Stimulated activated CD8-positive, alpha-beta memory T cell treated with anti-CD3 and anti-CD28 coated beads, Interleukin-4, amount 100 ng/mL, for 48 hours (primary cell): Measurements from ENCODE around the gene RAI1.
"Not testable (repeated sequence)": the region's sequence is repeated elsewhere in the genome, so short reads cannot be mapped to it uniquely, and the experiment has no call there.

Source experiments
- DNase-seq: peaks from one replicate; pipeline ENCODE4 v3.0.0-alpha.2; 2020

RAI1 gene

DNA sequence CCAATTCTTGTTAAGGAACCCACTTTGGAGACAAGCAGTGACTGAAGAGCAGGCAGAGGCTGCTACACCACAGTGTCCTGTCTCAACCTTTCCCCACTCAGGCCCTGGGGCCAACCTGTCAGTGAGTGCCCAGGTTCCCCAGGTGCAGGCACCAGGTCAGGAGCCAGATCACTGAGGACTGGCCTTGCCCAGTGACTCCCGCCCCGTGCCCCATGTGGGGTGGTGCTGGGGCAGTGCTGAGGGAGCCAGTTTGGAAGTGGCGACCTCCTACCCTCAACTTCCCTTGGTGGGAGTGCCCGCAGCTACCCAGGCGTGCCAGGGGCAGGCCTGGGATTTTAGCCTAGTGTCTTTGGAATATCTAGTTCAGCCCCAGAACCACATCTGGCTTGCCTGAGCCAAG lies 126.2 kb downstream of the RAI1 start:
- DNase-seq = no peak

DNA sequence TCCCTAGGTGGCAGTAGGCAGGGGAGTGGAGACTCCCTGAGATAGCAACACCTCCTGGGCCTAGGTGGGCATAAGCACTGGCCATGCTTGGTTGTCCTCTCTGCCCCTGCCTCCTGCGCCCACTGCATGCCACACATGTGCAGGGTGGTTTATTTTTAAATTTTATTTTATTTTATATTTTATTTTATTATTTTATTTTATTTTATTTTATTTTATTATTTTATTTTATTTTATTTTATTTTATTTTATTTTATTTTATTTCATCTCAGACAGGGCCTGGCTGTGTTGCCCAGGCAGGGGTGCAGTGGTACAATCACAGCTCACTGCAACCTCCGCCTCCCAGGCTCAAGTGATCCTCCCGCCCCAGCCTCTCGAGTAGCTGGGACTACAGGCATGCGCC lies 126.9 kb downstream of the RAI1 start:
- not testable (repeated sequence) for DNase-seq

DNA sequence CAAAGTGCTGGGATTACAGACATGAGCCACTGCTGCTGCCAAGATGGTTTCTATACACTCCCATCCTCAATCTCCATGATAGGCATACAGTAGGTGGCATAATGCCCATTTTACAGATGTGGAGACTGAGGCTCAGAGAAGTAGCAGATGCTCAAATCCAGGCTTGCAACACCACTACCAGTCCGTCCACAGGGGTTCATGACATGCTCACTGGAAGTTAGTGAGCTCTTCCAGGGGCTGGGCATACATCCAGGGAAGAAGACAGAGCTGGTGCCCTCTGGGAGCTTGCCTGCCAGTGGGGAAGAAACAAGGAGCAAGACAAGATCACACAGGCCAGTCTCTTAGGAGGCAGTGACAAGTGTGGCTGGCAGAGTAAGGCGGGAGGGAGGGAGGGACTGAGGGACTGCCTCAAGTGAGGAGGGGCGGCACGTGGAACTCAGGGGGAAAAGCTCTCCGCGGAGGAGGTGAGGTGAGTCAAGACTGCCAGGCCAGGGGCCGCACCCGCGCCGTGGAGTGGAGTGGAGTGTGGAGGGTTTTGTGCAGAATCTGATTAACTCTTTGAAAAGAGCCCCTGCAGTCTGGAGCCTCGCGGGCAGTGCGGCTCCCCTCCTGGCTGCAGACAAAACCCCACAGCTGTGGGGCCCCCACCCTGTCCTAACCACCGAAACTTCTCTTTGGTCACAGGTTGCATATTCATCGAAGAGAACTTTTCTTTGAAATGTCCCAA lies 127.6 kb downstream of the RAI1 start:
- DNase-seq = peak; percentile 56

DNA sequence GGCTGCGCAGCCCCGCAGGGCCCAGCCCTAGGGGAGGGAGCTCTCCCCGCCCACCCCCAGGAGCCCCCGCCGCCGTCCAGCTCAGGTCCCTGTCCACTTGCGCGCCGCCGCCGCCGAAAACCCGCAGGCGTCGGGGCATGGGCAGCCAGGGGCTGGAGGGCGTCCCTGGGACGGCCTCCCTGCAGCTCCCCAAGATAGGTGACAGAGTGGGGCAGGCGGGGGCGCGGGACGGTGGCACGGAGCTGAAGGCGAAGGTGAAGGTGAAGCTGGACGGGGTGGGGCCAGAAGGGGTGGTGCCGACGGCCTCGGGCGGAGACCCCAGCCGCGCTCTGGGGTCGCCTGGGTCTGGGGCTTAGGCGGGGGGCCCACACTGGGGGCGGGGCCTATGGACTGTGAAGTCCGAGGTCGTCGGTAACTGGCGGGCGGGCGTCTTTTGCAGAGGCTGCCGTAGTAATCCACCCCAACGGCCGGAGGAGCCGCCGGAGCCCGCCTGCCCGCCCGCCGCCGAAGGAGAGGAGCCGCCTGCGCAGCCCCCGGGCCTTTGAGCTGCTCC lies 128.3 kb downstream of the RAI1 start:
- no peak for DNase-seq

DNA sequence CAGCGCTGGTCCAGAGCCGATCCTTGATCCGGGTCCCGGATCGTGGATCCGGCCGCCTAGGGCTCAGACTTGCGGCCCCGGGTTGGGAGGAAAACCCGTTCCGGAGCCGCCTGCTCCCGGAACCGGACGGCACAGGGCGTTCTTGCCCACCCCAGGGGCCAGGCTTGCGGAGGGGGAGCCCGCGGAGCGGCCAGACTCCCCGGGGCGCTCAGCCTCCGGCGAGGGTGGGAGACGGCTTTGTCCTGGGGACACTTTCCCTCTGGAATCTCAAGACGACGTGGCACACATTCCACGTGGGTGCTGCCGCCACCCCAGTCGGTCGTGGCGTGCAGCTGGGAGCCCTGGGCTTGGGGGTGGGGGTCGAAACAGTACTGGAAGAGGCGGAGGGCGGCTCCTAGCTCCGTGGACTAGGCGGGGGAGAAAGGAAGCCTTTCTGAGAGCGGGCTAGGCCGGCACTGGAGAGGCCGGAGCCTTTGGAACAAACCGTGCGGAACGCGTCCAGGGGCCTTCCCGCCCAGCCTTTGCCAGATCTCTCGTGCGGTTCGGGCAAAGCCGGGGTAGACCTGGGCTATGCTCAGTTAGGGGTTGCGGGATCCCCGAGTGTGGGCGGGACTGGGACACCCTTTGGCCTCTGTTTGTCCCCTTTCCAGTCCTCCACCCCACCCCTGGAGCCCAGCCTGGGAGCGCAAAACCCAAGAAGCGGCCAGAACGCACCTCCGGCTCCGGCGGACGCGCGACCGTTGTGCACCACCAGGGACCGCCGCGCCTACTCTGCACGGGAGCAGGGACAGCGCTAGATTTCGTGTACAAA lies 129.0 kb downstream of the RAI1 start:
- DNase-seq = no peak

DNA sequence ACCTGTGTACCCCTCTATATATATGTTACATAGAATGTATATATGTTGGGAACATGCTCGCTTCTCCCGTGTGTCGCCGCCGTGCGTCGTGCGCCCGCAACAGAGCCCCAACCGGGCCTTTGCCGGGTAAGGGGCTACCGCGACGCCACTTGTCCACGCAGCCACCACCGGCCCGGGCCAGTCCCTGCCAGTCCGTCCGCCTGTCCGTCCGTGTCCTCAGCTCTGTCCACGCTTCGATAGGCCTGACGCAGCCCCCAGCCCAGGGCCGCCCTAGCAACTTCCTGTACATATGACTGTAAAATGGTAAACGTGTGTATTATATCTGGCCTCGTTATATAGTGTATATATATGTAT lies 129.6 kb downstream of the RAI1 start:
- no peak for DNase-seq

DNA sequence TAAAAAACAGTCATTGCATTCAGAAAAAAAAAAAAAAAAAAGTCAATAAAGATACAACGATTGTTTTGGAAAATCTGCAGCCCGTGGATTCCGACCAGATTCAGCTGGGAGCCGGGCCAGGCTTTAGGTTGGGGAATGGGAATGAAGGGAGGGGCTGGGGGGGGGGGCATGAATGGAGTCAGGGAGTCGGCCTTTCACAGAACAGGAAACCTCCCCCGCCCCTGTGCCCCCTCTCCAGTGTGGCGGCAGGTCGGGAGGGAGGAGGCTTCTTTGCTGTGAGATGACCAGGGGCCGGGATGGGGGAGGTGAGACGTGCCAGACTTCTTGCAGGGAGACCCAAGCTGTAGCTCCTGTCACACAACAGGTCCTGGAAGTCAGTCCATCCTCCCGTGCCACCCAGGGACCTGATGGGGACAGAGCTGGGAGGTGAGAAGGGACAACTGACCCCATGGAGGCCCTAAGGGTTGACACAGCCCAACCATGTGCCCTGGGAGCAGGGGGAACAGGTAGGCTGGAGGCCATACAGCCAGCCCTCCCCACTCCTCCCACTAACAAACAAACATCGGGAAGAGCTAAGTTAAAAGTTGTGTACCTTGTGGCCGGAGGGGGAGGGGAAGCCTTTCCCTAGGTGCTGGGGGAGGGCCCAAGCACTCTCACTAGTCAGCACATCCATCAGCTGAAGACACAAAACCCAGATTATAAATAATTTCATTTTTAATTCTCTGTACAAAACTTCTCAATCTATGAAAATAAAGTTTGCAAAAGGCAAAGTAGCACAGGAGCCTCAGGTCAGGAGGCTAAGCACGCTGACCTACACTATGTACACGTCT lies 130.3 kb downstream of the RAI1 start:
- no peak for DNase-seq

DNA sequence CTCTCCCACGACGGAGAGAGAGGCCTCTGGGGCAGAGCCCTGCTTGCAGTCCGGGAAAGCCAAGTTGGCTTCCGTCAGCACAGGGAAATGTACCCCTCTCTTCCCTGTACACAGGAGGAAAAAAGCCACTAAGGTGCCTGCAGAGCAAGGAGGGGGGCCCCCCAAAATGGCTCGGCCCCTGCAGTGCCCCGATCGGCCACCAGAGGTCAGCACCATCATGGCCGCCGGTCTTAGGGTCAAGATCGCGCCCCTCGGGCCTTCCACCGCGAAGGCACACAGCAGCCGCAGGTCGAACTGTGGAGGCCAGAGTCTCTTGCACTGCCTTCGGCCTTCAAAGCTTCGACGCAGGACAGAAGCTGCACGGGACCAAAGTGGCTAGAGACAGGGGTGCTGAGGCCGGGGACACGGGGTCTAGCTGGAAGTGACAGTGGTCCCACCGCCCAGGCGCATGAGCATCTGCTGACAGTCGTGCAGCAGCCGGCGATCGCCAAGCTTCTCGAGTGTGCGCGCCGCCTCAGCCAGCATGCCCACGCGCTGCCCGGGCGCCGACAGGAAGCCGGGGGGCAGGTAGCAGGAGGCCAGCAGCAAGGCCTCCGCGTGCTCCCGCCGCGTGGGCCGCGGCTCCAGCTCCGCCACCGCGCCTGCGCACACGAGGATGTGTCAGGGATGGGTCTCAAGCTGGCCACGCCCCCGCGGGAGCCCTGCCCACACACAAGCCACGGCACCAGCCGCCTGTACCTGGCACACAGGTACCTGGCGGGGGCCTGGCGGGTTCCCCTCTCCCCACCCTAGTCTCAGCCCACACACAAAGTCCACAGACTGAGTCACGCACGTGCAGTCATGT lies 131.2 kb downstream of the RAI1 start:
- DNase-seq = peak; percentile 87

DNA sequence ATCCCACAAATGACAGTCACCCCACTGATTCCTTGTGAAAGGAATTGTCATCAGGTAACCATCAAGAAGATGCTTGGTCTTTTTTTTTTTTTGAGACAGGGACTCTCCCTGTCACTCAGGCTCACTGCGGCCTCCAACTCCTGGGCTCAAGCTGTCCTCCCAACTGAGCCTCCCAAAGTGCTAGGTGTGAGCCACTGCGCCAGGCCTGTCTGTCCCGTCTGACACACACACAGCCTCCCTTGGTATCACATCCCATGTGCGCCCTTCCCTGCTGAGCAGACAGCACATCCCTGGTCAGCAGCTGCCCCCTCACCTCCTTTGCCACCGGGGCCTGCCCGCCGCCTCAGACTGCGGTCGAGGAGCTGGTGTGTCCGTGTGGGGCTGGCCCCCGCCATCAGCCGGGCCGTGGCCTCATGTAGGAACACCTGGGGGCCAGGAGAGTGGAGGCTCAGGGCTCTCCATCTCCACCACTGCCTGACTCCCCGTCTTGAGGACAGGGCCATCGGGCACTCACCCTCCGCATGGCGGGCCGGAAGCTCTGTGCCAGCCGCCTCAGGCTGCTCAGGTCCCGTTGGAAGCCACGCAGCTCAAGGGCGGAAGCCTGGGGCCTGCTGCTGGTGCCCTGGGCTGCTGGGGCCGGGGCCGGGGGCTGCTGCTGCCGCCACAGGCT lies 131.9 kb downstream of the RAI1 start:
- DNase-seq = no peak

DNA sequence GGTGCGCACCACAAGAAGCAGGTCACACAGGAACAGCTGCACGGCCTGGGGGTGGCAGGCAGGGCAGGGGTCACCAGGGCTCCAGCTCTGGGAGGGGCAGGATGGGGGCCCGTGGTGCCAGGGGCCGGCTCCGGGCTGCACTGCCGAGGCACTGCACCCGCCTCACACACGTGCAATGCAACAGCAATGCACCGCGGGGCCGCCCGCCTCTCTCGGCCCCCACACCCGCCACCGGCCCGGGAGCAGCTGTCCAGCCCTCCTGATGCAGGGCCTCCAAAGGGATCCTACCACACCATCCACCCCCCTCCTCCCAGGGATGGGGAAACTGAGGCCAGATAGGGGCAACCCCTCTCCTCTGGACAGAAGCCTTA lies 132.5 kb downstream of the RAI1 start:
- no peak for DNase-seq

DNA sequence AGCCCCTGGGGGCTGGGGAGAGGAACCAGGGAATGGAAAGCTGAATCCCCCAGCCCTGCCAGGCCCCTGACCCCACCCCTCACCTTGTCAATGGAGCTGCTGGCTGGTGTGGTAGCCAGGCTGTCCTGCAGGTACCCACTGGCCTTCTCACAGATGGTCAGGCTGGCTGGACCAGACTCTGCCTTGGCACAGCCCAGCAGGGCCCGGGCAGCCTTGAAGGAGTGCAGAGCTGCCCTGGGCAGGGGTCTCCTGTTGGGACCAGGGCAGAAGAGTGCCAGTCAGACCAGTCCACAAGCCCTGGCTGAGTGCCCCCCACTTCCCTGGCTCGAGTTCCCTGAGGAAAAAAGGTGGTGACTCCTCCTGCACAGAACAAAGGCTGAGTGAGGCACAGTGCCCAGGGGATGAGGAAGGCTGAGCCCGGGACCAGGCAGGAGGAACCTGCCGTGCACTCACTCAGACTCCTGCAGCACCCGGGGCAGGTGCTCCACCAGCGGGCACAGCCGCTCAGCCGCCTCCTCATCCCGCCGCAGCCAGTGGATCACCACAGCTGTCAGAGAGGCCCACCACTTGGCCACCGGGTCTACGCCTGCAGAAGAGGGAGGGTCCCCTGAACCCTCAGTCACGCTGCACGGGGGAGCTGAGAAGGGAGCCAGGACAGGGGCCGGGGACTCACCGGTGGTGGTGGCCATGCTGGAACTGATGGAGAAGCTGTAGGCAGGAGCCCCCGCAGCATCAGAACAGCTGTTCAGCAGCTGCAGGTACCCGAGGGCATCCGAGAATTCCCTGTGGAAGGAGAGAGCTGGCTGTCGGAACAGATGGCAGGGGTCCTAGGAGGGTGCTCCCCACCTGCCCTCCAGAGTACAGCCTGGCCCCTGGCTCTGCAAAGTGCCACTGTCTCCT lies 133.2 kb downstream of the RAI1 start:
- DNase-seq = no peak

DNA sequence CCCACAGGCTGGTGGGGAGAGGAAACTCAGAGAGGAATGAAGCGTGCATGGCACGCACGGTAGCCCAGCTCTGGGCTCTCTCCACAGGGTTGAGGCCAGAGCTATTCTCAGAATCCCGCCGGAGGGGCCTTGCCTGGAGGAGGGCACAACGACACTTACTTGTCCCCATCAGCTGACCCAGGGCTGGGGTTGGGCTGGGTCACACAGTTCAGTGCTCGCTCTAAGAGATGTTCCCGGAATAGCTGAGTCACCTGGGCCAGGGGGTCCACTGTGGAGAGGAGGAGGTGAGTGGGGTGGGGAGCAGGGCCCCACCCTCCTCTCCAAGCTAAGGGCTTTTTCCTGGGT lies 133.8 kb downstream of the RAI1 start:
- no peak for DNase-seq

DNA sequence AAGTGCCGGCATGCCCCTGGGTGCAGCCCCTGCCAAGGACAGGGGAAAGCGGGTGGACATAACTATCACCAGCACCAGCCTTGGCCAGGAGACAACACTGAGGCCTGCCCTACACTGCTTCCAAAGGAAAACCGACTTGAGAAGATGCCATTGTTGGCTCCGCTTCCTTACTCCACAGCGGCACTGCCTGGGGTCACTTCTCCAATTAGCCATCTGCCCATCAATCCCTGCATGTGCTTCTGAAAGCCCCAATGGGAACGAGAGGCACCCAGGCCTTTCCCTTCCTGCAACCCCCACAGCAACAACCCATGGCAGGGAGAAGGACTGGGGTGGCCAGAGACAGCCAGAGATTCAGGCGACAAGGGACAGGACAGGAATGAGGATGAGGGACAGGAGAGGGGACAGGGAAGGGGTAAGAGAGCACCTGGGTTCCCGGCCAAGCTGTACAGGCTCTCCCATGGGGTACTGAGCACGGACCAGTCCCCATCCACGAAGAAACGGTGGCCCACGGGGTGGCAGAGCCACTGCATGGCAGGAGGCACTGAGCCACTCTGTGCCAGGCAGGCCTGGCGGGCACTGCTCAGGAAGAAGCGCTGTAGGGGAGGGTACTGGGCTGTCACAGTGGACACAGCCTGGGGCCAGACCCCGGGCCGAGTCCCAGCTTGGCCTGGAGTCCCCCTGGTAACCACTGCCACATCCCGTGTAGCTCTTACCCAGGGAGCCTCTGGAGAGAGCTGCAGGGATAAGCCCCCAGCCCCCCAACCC lies 134.4 kb downstream of the RAI1 start:
- no peak for DNase-seq

DNA sequence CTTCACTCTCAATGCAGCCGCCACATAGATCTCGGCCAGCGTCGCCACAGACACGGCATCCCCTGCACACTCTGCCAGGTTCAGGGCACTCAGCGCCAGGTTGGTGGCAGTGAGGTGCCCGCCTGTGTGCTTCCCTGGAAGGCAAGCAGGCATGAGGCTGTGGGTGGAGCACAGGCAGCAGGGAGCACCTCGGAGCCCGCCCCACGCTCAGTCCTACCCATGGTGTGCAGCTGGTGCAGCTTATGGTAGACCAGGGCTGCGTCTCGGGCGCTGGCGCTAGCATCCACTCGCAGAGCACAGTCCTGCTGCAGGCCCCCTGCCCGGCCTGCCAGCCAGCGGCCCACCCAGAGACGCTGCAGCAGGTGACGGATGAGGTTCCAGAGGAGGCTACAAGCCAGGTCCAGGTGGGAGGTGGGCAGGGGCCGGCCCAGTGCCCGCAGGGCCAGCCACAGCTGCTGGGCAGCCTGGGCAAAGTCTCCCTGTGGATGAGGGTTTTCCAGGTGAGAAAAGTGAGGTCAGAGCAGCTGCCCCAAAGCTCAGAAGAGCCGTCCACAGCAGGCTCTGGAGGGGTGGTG lies 135.1 kb downstream of the RAI1 start:
- DNase-seq = no peak

DNA sequence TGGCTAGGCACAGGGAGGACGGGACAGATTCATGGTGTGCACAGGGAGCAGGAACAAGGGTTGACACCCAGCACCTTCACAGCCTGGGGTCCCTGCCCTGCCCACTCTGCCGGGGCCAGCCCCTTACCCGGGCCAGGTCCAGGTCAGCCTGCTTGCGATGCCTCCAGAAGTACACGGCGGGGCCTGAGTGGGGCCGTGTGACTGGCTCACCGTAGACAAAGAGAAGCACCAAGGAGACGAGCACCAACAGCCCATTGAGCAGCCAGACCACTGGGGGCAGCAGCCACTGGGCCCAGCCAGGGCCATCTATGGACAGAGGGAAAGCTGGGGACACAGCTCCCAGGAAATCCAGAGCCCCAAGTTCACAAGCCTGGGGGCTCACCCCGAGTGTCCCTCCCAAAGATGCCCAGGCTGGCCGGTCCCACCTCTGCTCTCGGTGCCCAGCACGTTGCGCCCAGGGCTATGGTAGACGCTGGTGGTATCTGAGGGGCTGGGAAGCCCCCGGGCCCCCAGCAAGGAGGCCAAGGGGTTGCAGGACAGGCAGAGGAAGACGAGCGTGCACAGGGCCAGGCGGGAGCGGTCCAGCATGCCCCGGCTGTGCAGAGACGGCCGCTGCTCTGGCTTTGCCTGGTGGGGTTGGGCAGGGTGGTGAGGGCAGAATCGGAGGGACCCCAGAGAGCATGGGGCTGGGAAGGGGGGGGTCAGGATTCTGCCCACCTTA lies 135.7 kb downstream of the RAI1 start:
- no peak for DNase-seq

DNA sequence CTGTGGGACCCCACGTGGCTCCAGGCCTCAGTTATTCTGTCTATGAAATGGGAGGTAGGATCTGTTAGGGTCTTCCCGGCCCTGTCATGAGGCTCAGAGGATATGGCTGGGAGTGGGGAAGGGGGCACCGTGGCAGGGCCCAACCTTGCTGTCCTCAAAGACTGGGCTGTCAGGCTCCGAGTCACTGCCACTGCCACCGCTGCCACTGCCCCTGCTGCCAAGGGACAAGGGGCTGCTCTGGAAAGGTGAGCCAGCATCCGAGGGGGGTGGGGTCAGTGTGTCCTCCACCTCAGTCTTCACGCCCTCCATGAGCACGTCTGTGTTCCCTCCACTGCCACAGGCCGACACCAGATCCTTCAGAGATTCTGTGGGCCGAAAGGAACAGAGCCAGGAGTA lies 136.3 kb downstream of the RAI1 start:
- DNase-seq = no peak

DNA sequence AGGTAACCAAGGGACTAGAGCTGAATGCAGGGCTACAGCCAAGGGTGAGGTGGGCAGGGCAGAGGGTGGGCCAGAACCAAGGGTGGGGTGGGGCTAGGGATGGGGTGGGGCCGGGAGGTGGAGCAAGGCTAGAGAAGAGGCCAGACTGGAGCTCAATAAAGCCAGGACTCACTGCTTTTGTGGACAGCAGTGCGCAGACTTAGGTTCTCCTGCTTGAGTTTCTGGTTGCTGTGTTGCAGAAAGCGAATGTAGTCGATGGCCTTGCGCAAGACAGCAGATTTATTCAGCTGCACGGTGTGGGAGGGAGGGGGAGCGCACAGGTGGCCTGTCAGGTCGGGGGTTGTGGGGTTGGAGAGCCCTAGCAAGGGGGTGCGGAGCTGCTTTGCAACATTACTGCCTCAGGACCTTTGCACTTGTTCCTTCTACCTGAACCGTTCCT lies 136.8 kb downstream of the RAI1 start:
- DNase-seq = no peak

DNA sequence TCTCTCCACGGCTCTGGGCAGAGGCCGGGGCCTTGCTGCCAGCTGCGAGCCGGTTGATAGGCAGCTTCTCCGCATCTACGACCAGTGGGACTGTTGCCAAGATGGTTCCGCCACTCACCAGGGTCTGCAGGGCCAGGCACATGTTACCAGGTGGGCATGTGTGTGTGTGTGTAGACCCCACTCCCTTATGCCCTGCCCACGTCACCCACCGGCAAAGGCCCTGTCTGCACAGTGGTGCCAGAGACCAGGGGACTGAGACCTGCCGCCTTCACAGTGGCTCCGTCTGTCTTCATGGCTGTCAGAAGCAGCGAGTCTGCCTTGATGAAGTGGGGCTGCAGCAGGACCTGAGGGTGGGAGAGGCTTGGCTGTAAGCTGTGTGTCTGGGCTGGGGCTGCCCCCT lies 137.9 kb downstream of the RAI1 start:
- no peak for DNase-seq

DNA sequence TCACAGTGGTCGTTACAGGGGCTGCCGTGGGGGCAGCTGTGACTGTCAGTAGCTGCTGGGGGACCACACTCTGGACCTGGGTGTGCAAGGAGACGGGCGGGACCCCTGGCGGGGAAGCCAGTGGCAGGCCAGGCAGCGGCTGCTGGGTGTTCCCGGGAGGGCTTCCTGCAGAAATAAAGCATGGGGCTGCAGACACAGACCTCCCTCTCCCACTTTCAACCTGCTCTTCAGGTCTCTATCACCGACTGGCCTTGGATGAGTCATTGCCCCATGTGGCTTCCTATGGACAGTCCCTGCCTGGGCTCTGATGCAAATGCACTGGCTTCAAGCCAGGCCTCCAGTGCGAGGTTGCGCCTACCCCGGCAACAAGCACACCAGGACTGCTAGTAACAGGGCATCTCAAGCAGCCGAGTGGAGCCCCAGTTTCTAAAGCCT lies 138.3 kb downstream of the RAI1 start:
- peak; percentile 86 for DNase-seq
